NCI-H2227 (cell line): ENCODE measurements around the gene HNF4A.

Source experiments
- DNase-seq: peaks from one replicate; lab custom pipeline; 2025; ENCODE audit not compliant: unreplicated experiment; lab: John Stamatoyannopoulos, UW

The HNF4A gene

DNA sequence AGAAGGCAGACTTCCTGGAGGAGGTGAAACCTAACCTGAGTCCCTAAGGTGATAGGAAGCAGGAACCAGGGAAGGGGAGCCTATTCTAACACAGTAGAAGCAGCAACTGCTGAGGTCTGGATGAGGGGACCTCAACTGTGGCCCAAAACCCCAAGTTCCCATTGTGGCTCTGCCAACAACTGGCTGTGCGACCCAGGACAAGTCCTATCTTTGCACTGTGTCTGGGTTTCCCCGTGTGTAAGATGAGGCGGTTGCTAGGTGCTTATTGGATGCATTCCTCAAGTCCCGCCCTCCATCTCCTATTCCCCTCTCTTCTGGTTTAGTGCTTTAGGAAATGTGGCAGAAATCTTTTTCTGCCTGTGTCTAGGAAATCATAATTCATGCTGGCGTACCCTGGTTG lies 68.0 kb downstream of the HNF4A start:
- DNase-seq: no peak

- DNase-seq: no peak
Measured at GRCh38 chr20:44424039-44424495, 68.6 kb downstream of the HNF4A start.

- DNase-seq: no peak
Measured at GRCh38 chr20:44425923-44426322, 70.4 kb downstream of the HNF4A start.

GRCh38 chr20:44426879-44427790 lies 71.6 kb downstream of the HNF4A start:
- DNase-seq: no peak

DNA sequence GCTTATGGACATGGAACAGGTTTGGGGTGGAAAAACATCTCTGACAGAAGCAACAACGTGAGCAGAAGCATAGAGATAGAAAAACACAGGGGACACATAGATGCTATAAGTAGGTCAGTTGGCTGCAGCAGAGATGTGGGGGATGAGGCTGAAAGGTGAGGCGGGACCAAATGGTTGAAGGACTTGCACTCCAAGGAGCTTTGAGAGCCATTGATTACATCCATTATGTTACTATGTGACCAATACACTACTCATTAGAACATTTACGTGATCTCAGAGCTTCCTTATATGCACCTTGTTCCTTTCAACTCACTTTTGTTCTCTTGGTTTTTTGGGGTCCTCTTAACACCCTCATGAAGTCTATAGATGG lies 72.3 kb downstream of the HNF4A start:
- no peak for DNase-seq

GRCh38 chr20:44428174-44429016 lies 72.9 kb downstream of the HNF4A start:
- no peak for DNase-seq

- DNase-seq: no peak
Measured at GRCh38 chr20:44429017-44429339, 73.5 kb downstream of the HNF4A start.

- DNase-seq: no peak
Measured at GRCh38 chr20:44429419-44430269, 74.1 kb downstream of the HNF4A start.

DNA sequence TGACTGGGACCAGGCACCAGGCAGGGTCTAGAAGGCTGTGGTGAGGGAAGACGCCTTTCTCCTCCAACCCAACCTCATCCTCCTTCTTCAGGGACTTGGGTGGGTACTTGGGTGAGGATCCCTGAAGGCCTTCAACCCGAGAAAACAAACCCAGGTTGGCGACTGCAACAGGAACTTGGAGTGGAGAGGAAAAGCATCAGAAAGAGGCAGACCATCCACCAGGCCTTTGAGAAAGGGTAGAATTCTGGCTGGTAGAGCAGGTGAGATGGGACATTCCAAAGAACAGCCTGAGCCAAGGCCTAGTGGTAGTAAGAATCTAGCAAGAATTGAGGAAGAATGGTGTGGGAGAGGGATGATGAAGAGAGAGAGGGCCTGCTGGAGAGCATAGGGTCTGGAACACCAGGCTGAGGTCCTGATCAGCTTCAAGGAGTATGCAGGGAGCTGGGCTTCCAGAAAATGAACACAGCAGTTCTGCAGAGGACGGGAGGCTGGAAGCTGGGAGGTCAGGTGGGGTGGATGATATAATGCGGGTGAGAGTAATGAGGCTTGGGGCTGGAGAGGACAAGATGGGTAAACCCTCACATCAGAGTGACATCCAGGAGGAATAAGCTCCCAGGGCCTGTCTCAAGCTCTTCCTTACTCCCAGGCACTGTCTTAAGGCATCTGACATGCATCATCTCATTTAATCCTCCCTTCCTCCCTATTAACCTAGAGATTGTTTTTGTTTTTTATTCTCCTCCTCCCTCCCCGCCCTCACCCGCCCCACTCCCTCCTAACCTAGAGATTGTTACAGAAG lies 75.0 kb downstream of the HNF4A start:
- DNase-seq: no peak

GRCh38 chr20:44431118-44431501 lies 75.6 kb downstream of the HNF4A start:
- DNase-seq: no peak

GRCh38 chr20:44431502-44432234 lies 76.2 kb downstream of the HNF4A start:
- DNase-seq: no peak

DNA sequence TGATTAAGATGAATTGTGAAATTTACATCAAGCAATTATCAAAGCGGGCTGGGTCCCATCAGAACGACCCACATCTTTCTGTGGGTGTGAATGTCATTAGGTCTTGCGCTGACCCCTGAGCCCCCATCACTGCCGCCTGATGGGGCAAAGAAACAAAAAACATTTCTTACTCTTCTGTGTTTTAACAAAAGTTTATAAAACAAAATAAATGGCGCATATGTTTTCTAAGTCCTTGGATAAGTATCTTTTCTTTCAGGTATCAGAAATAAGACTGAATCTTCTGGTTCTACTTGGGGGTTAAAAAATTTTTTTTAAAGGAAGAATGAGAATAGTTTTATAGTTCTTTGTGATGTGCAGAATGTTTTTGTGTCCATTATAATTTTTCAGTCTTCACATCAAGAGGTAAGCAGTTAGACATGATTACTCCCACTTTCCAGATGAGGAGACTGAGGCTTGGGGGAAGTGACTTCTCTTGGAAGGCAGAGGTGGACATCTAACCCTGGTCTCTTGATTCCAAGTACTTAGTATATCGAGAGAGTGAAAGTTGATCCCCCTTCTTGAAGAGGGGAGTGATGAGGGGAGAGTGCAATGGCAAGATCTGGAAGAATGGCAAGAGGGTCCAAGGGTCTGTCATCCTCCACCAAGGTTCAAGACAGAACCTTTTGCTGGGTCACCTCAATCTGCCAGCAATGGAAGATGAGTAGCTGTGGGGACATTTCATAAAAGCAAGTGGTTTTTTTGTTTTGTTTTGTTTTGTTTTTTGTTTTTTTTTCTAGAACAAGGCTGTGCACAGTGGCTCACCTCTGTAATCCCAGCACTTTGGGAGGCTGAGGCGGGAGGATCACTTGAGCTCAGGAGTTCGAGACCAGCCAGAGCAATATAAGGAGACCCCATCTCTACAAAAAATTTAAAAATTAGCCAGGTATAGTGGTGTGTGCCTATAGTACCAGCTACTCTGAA lies 77.4 kb downstream of the HNF4A start:
- DNase-seq: no peak

- no peak for DNase-seq
Measured at GRCh38 chr20:44433751-44434538, 78.4 kb downstream of the HNF4A start.

GRCh38 chr20:44435630-44436335 lies 80.3 kb downstream of the HNF4A start:
- DNase-seq: no peak

GRCh38 chr20:44436393-44436792 lies 80.9 kb downstream of the HNF4A start:
- peak; percentile 13 for DNase-seq

GRCh38 chr20:44437497-44437896 lies 82.0 kb downstream of the HNF4A start:
- DNase-seq: no peak

DNA sequence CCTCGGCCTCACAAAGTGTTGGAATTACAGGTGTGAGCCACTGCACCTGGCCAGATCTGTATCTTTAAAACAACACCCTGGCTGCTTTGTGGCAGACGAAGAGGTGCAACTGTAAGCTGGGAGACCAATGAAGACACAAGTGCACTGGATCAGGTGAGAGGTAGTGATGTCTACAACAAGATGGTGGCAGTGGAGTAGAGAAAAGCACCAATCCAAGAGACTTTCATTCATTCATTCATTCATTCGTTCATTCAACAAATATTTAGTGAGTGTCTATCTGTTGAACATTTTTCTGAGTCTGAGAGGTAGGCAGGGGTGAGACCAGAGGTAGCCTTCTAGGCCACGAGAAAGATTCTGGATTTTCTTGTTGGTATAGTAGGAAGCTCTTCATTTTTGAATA lies 83.3 kb downstream of the HNF4A start:
- DNase-seq: no peak
